Measurements from ENCODE around the gene PSTK.

PSTK gene

DNA sequence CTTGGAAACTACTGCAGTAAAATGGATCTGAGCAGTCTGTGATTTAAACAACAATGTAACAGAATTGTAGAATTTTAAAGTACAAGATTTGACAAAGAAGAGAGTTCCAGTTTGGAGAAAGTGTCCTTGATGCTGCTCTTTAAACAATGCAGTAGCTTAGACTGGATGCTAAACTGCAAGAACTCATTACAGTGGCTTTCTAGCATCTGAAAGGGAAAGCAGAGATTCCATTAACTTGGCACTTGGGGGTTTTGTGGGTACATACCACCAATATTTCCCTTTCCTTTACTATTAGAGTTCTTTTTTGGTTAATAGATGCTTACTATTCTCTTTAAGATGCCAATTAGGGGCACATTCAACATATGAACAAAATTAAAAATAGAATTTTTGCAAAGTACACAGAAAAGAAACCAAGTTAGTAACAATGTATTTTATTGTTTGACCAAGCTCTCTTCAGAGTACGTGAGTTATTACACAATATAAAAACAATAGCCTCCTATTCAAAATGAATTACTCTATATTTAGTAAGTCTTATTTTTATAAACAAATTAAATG is 11.9 kb downstream of the PSTK start:
- no peak for DNase-seq (ENCODE audit: low read depth in 2 of 2)

DNA sequence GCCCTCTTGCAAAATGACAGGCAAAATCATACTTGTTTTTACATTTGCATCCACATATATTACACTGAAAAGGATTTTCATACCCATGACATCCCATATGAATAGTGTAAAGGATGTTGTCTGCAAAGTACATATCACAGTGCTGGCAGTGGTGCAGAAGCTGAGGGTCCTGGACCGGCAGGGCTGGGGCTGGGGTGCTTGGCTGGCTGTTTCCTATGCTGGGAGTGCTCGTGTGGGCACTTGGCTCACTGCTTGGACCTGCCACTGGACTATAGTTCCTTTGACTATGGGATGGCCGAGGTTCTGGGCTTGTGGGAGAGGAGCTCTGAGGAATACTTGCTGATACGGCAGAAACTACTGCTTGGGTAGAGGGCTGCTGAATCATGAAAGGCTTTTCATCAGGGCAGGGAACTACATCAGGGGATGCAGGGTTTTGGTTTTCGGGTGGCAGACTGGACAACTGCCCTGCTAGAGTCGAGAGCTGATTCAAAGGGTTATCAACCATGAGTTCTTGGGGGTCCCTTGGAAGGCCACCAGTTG is 13.7 kb downstream of the PSTK start:
- no peak for DNase-seq (ENCODE audit: low read depth in 2 of 2)

DNA sequence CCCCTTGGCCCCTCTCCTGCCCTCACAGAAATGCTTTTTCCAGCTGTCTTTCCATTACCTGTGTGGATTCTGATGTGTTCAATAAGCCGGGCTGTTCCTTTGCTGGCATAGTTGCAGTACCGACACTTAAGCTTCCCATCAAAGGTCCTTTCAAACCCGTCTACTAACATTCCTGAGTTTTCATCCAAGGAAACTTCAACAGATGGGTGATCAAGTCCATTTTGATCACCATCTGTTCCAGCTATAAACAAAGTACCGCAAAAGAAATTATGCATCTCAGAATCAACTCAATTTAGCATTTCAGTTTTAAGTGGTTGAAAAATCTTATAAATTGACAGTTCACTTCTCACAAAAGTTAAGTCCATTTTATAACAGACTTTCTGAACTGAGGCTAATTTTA is 15.7 kb downstream of the PSTK start:
- DNase-seq (ENCODE audit: low read depth in 2 of 2) = no peak

DNA sequence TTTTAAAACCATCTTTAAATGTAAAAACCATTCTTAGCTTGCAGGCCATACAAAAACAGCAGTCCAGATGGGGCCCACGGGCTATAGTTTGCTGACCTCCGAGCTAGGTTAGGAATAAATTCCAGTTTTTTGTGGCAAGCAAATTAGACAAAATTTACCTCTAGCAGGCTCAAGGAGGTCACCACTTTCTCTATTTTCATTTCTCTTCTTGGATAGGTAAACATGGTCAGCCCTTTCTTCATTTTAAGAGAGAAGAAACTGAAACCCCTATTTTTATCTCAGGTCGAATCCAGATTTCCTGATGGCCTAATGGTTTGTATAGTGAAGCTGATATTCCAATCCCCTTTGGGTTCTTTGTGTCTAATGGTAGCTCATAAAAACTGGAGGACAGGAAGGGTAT is 17.7 kb downstream of the PSTK start:
- DNase-seq (ENCODE audit: low read depth in 2 of 2) = no peak

DNA sequence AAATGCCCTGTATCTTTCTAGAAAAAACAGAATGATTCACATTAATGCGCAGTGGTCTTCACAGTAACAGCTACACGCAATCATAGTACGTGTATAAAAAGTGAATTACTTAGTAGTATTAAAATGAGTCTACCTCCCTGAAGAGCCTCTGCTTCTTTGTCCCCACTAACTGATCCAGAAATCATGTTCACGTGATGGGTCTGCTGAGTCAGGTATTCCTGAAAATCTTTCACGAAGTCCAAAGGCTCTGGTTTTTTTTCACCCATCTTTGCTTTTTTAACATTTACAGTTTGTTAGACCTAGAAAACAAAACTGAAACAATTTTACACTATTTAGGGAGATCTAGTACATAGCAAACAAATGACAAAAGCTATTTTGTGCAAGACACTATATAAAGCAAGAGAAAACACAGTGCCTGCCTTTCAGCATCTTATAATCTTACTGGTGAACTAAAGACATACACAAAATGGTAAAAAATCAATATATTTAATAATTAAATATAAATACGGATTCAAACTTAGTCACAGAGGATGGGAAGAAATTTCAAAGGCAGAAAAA is 18.2 kb downstream of the PSTK start:
- no peak for DNase-seq (ENCODE audit: low read depth in 2 of 2)

DNA sequence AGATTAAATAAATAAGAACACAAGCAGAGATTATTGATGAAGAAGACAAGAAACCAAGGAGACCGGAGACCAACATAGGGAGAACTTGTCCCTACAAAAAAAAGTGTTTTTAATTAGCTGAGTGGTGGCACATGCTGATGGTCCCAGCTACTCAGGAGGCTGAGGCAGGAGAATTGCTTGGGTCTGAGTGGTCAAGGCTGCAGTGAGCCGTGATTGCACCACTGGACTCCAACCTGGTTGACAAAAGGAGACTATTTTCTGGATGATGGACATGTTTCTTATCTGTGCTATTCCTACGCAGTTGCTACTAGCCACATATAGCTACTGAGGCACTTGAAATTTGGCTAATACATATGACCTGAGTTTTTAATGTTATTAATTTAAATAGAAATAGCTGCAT is 18.7 kb downstream of the PSTK start:
- DNase-seq (ENCODE audit: low read depth in 2 of 2) = no peak

DNA sequence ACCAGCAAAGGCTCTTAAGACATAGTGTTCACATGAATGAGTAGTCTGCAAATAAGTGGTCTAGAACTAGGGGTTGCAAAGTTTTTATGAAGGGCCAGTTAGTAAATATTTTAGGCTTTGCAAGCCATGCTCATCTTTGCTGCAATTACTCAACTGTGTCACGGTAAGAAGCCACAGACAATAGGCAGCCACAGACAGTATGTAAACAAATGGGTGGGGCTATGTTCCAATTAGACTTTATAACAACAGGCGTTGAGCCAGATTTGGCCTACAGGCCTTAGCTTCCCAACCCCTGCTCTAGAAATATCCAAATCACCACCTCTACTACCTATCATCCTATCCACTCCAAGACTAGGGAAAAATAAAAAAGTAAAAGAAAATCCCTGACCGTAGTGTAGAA is 19.1 kb downstream of the PSTK start:
- DNase-seq (ENCODE audit: low read depth in 2 of 2) = no peak

DNA sequence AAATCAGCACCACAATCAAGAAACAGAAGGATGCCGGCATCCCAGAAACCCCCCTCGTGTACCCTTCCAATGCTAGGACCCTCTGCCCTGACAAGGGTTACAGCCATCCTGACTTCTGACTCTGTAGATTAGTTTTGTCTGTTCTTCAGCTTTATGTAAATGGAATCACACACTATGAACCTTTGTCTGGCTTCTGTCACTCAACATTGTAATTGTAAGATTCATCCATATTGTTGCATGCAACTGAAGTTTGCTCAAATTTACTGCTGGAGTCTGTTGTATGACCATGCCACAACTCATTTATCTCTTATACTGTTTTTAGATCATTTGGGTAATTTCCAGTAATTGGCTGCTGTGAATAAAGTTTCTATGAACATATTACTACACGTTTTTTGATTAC is 20.0 kb downstream of the PSTK start:
- no peak for DNase-seq (ENCODE audit: low read depth in 2 of 2)

DNA sequence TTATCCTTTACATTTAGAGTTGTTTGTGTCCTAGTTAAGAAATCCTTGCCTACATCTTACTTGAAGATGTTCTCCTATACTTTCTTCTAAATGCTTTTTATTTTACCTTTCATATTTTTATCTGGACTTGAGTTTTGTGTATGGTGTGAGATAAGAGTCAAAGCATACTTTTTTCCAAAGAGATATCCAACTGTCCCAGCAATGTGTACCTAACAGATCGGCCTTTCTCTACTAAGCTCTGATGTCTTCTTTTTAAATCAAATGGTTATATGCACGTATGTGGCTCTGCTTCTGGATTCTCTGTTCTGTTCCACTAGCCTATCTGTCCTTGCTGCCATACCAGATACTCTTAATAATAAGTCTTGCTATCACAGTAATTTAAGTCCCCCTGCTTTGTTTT is 21.2 kb downstream of the PSTK start:
- DNase-seq (ENCODE audit: low read depth in 2 of 2) = no peak

DNA sequence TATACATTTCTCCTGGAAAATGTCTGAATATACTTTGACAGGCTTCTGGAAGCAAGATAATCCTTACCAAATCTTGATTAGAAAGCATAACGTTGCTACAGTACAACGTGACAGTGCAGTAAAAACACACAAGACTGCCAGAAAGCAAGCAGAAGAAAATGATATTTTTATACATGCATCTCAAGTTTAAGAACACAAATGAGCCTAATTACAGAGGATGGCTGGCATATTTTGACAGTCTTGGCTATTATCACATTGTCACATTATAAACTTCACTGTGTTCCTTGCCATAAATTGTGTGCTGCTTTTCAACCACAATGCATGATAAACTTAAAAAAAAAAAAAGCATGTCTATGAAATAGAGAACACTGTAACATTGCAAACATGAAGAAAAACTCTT is 24.1 kb downstream of the PSTK start:
- DNase-seq (ENCODE audit: low read depth in 2 of 2) = no peak

DNA sequence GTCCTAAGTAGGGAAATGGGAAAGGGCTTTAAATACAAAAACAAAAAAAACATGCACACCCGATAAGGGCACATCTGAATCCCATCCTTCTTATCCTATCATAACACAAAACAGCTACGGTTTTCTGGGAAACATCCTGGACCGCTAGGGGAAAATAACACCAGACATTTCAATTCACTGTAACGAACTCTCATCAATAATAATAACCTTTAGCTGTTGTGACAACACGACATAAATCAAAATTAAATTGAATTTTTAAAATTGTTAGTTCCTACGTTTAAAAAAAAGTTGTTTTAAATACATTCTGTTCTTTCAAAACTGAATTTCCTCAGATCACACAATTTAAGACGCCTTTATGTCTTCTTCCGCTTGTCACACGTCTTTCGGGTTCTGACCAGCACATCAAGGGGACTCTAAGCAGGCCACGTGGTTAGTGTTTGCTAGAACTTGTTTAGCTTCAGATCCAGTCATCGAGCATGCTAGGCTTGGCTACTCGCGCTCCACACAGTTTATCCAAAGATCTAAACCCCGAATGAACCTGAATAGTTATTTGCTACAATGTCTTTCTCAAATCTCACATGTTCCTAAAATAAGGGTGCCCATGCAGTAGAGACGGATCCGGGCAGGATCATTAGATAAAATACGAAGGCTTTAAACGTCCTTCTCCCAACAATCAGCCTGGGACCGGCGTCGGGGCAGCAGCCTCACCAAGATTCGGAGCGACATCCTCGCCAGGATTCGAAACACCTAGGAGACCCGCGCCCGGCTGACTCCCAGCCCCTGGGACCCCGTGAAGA is 27.6 kb downstream of the PSTK start:
- DNase-seq (ENCODE audit: low read depth in 2 of 2) = peak in 1 of 2 donors; percentile 13

DNA sequence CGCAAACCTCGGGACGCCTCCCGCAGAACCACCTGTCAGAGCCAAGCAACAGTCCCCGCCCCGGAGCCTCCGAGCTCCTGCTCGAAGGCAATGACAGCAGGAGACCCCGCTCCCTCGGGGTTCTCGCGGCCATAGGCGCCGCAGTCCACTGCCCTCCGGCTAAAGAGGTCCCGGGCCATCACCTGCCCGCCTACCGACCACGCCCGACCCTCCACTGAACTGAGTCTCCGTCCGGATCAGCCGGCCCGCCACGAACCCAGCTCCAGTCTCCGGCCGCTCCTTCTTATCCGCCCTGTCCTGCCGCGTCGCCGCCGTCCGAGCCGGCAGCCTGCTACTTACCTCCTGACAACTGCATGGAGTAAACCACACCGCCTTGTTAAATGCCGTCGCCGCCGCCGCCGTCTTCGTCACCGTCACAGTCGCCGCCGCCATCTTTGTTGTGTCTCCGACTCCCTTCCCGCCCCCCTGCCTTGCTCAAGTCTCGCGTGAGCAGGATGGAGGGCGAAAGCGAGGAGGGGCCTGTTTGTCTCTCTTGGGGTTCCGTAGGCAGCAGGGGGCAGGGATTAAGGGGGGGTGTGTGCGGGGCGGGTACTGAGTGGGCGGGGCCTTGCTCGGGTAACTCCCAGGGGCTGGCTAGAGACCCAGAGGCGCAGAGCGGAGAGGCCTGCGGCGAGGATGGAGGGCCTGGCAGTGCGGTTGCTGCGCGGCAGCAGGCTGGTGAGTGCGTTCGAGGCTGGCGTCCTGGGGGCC is 28.3 kb downstream of the PSTK start, which contains the start of the genes ACADSB and IKZF5:
Gene ACADSB, plus strand, starts transcription at position 652 of the 750 bp plus-strand sequence. Its CDS starts 24 bp downstream, at position 676.
Gene IKZF5, minus strand, starts transcription at position 441 of the 750 bp plus-strand sequence. CDS start 10,170 bp downstream, outside the sequence.
- peak; percentile 92 to 93 for DNase-seq (ENCODE audit: low read depth in 2 of 2)

DNA sequence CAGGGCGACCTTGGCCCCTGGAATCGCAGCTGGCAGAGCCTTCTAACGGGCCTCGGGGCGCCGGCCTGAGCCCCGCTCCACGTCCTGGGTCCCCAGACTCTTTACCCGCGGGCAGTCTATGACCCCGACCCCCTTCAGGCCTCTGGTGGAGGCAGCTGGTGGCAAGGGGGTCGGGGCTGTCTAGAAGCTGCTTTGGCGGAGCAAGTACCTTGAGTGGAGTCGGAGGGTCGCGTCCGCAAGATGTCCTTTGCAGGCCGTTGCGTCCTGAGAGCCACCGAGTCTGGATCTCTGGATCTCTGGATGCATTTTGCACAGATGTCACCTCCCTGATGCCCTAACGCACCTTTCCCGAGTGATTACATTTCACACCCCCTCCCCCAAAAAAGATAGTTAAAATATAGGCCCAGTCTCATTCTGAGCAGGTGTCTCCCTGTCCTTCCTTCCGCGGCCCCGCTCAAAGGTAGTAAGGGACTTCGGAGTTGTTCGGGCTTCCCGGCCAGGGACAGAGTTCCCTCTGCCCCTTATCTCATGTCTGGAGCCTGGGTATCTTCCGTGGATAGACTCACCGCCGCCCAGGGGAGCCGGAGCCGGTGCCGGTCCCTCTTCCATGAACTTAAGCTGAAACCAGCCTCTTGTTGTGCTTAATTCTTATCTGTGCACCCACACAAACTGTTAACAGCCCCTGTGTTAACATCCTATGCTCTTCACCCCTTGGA is 29.1 kb downstream of the PSTK start:
- DNase-seq (ENCODE audit: low read depth in 2 of 2) = peak in 1 of 2 donors; percentile 4

DNA sequence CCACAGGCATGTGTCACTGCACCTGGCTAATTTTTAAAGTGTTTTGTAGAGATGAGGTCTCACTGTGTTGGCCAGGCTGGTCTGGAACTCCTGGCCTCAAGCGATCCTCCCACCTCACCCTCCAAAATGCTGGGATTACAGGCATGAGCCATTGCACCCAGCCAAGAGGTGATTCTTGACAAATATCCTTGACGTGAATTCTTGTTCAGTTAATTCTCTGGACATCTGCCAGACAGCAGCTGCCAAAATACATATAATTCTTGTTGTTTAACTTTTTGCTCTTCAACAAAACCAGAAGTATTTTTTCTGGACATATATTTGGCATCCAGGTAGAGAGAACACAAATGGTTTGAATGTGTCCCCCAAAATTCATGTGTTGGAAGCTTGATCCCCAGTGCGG is 31.8 kb downstream of the PSTK start:
- no peak for DNase-seq (ENCODE audit: low read depth in 2 of 2)

DNA sequence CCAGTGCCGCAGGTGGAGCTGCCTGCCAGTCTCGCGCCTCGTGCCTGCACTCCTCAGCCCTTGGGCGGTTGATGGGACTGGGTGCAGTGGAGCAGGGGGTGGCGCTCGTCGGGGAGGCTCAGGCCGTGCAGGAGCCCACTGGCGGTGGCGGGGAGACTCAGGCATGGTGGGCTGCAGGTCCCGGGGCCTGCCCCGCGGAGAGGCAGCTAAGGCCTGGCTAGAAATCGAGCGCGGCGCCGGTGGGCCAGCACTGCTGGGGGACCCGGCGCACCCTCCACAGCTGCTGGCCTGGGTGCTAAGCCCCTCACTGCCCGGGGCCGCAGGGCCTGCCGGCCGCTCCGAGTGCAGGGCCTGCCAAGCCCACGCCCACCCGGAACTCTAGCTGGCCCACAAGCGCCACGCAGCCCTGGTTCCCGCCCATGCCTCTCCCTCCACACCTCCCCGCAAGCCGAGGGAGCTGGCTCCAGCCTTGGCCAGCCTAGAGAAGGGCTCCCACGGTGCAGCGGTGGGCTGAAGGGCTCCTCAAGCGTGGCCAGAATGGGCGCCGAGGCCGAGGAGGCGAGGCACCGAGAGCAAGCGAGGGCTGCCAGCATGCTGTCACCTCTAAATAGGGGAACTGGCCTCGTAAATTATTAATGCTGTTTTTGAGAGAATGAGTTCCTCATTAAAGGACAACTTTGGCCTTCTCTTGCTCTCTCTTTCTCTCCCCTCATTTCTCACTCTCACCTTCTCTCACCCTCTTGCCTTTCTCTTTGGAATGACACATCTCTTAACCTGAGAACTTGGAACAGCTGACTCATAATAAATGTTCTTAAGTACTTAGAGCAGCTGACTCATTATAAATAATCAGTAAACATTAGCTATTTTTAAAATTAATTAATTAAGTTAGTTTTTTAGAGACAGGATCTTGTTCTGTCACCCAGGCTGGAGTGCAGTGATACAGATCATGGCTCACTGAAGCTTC is 33.5 kb downstream of the PSTK start:
- DNase-seq (ENCODE audit: low read depth in 2 of 2) = no peak

DNA sequence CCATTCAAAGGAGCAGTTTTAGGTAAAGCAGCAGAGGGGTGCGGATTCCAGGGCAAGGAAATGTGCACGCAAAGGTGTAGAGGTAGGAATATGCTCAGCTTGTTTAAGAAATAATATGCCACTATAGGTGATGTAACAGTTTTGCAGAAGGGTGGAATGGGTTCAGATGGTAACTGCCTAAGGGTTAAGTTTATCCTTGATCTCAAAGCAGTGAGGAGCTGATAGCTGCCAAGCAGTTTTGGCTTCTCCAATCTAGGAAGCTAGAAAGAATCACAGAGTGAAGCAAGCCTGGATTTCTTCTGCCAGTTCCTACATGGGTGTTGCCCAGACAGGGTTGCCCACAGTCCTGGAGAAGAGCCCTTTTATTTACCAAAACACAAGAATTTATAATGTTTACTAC is 34.6 kb downstream of the PSTK start:
- no peak for DNase-seq (ENCODE audit: low read depth in 2 of 2)

DNA sequence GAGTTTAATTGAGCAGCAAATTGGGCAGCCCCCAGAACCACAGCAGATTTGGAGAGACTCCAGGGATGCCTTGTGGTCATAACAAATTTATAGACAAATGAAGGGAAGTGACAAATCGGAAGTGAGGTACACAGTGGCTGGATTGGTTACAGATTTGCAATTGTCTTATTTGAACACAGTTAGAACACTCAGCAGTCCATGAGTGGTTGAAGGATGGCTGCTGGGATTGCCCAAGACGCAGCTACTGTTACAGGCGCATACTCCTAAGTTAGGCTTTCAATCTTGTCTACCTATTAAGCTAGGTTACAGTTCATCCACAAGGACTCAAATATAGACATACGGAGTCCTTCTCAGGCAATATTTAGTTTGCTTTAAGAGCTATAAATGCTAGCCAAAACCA is 36.0 kb downstream of the PSTK start:
- no peak for DNase-seq (ENCODE audit: low read depth in 2 of 2)

DNA sequence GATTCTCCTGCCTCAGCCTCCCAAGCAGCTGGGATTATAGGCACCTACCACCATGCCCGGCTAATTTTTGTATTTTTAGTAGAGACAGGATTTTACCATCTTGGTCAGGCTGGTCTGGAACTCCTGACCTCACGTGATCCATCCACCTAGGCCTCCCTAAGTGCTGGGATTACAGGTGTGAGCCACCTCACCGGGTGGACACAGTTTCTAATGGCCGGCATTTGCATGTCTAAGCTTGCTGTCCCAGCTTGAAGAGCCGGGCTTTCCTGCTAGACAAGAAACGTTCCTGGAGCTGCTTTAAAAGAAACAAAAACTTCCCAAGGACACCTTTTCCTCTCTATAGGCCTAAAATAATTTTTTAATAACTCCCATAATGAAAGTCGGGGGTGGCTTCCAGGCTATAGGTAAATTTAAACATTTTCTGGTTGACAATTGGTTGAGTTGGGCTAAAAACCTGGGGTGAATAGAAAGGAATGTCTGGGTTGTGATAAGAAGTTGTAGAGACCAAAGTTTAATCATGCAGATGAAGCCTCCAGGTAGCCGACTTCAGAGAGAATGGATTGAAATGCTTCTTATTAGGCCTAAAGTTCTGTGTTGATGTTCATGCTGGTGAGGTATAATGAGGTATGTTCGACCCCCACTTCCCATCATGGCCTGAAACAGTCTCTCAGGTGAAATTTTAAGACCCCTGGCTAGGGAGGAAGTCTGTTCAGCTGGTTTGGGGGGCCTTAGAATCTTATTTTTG is 37.4 kb downstream of the PSTK start:
- DNase-seq (ENCODE audit: low read depth in 2 of 2) = no peak

DNA sequence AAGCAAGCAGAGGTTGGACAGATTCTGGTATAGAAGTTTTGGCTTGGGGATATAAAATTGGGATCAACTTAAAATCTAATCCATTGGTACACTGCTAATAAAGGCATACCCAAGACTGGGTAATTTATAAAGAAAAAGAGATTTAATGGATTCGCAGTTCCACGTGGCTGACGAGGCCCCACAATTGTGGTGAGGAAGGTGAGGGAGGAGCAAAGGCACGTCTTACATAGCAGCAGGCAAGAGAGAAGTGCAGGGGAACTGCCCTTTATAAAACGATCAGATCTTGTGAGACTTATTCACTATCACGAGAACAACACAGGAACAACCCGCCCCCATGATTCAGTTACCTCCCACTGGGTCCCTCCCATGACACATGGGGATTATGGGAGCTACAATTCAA is 38.3 kb downstream of the PSTK start:
- DNase-seq (ENCODE audit: low read depth in 2 of 2) = no peak

DNA sequence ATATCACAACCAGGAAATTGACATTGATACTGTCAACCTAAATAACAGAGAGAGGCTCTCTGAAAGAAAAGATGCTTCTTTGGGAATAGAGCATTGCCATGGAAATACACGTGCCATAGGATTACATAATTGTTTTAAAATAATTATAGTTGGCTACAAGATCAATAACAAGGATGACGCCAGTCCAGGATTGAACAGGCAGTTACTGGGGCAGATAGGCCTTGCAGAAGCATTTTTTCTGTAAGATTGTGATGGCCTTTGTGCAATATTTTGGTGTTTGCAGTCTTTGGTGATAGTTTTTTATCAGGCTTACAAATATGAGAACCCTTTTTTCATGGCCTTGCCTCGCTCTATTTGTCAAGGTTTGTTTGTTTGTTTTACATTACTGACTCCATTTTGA is 39.1 kb downstream of the PSTK start:
- DNase-seq (ENCODE audit: low read depth in 2 of 2) = no peak

All from stimulated activated CD8-positive, alpha-beta memory T cell treated with anti-CD3 and anti-CD28 coated beads, Interleukin-2, amount 100 ng/mL, for 1 hour (primary cell).